Astrocyte of the cerebellum (primary cell): ENCODE measurements around the gene MAGI3.

Experiments
- DNase-seq: peaks from one replicate; pipeline ENCODE4 v3.0.0-alpha.2; 2011; ENCODE audit warnings: low read depth
- H3K4me3 ChIP-seq: 2 replicates; pipeline ENCODE4 v1.5.1; 2011; ENCODE audit warnings: mild to moderate bottlenecking, low read depth, low read length, moderate library complexity
- in situ Hi-C: cut with HindIII; loops from 2 replicates; pipeline ENCODE4 v1.10.0; 2017; ENCODE audit warnings: low sequenced_read_pairs
- TF ChIP-seq, protein P1 (sequence below): IDR thresholded peaks from 2 replicates; pipeline ENCODE4 v1.5.1; 2012; ENCODE audit warnings: low read length, low read depth, moderate library complexity, mild to moderate bottlenecking; ENCODE audit errors: missing control alignments

MAGI3 gene

DNA sequence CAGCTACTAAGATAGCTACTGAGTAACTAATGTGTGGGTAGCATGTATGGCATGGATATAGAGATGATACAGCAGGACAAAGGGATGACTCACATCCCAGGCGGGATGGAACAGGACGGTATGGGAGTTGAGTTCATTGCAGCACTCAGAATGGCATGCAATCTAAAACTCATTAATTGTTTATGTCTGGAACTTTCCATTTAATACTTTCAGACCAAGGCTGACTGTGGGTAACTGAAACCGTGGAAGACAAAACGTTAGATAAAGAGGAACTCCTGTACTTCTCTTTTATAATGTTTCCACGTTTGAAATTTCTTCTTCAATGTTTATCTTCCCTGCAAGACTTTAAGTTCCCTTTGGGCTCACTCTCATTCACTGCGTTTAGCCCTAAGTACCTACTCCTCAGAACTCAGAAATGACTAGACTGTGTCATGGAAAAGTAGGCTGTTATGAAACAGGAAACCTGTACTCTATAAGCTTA lies 151.9 kb downstream of the MAGI3 start:
- no peak for DNase-seq
- H3K4me3 ChIP-seq, result no peak overlapping the region
- in situ Hi-C loops, result no loop called here
- TF ChIP-seq, protein P1, sequence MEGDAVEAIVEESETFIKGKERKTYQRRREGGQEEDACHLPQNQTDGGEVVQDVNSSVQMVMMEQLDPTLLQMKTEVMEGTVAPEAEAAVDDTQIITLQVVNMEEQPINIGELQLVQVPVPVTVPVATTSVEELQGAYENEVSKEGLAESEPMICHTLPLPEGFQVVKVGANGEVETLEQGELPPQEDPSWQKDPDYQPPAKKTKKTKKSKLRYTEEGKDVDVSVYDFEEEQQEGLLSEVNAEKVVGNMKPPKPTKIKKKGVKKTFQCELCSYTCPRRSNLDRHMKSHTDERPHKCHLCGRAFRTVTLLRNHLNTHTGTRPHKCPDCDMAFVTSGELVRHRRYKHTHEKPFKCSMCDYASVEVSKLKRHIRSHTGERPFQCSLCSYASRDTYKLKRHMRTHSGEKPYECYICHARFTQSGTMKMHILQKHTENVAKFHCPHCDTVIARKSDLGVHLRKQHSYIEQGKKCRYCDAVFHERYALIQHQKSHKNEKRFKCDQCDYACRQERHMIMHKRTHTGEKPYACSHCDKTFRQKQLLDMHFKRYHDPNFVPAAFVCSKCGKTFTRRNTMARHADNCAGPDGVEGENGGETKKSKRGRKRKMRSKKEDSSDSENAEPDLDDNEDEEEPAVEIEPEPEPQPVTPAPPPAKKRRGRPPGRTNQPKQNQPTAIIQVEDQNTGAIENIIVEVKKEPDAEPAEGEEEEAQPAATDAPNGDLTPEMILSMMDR, result no peak

DNA sequence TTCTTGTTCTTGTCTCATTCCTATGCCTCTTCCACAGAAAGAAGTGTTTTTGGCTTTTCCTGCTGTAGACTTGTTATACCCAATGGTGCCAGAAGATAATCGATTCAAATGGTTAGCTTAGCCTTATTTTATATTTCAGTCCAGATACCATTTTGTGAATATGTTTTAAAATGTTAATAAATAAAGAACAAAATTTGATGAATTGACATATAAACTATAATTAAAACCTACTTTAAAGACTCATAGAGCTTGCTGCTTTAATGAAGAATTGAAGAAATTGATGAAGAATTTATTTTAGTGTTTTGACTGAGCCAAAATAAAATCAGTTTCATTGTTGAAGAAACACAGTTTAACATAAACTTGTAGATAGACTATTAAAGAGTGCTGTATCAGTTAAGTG lies 152.8 kb downstream of the MAGI3 start:
- TF ChIP-seq, protein P1, result no peak
- no peak for DNase-seq
- in situ Hi-C loops, result no loop called here
- no peak overlapping the region for H3K4me3 ChIP-seq

DNA sequence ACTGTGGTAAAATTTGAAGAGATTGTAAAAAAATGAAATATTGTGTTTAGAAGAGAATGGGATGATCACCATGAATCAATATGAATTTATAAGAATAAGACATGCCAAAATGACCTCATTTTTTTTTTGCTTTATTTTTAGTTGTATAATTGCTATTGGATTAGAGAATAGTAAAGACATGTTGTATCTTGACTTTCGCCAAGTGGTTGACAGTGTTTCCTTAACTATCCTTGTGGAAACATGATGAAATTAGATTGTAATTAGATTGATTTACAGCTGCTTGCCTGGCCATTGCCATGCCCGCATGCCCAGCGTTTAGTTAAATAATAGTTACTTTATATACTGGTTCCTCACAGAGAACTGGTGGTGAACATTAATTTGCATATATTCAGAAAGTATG lies 154.9 kb downstream of the MAGI3 start:
- in situ Hi-C loops, result no loop called here
- no peak overlapping the region for H3K4me3 ChIP-seq
- TF ChIP-seq, protein P1, result no peak
- no peak for DNase-seq

DNA sequence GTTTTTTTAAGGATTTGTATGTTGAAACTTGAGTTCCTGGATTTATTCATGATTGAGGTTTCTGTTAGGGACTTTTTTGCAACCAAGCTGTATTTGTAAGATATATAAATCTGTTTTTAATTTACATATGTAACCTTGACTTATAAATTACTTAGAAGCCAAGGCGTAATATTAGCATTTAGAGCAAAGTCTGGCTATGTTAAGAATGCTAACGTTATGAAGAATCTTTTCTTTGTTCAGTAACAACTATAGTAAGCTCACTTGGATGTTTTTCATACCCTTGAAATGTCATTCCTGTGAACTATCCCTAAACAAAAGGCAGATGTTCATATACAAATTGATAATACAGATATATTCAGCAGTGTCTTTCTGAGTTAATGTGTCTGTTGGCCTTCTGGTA lies 155.3 kb downstream of the MAGI3 start:
- in situ Hi-C loops, result no loop called here
- TF ChIP-seq, protein P1, result no peak

DNA sequence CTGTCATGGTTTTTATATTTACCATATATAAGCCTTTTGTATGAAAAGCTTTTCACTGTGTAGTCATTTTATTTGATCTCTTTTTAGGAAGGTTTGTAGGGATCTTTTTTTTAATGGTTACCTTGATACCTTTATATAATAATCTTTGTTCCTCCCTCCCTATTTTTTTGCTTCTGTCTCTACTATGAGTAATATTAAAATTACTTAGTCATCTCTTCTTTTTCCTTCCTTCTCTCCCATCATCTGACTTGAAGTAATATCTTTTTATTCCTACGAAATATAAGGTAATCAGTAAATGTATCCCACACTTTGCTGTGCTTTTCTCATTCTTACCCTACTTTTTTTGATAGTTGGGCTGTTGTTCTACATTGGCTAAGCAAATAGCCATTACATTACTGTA lies 161.4 kb downstream of the MAGI3 start:
- in situ Hi-C loops, result no loop called here
- DNase-seq, result no peak
- TF ChIP-seq, protein P1, result no peak

More for the DNA sequence above, 155.3 kb downstream of the MAGI3 start:
- no peak for DNase-seq
- no peak overlapping the region for H3K4me3 ChIP-seq

DNA sequence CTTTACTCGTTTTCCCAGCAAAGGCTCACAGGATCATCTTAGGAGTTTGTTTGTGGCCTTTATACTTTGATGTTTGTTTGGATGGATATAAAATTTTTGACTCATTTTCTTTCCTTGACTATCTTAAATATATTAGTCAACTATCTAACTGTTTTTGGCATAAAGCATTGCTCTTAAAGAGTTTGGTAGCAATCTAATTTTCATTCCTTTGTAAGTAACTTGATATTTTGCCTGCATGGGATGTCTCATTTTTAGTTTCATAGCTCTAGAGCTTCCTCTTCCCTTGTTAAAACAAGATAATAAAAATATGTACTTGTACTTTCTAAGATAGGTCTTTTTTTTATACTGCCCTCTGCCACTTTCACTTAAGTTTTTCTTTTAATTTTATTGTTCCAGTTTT lies 161.9 kb downstream of the MAGI3 start:
- TF ChIP-seq, protein P1, result no peak
- no peak overlapping the region for H3K4me3 ChIP-seq
- in situ Hi-C loops, result no loop called here
- DNase-seq, result no peak

More for the DNA sequence above, 161.4 kb downstream of the MAGI3 start:
- no peak overlapping the region for H3K4me3 ChIP-seq

DNA sequence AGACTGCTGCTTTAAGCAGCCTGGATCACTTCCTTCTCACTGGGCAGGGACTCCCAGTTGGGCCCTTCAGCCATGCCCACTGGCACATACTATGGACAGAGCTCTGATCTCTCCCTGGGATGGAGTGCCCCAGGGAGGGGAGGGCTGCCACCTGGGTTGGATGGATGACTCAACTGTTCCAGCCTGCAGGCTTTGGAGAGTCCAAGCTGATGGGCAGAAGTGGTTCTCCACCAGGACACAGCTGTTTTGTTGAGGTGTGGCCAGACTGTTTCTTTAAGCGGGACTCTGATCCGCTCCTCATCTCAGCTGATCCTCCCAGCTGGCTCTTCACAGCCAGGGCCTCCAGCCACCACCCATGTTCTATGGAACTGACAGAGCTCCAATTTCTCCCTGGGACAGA lies 166.9 kb downstream of the MAGI3 start:
- no peak for DNase-seq
- in situ Hi-C loops, result no loop called here
- TF ChIP-seq, protein P1, result no peak
- H3K4me3 ChIP-seq, result no peak overlapping the region
